Activated T-cell treated with anti-CD3 and anti-CD28 coated beads, Interleukin-2, amount 50 U/mL, for 48 hours (primary cell): ENCODE data around the gene AKAP12.
"Not testable (repeated sequence)": the region's sequence is repeated elsewhere in the genome, so short reads cannot be mapped to it uniquely, and the experiment has no call there.

Source experiments
- DNase-seq, 2 experiments: peaks; one replicate each; pipeline ENCODE4 v3.0.0-alpha.2; 2020

The AKAP12 gene

DNA sequence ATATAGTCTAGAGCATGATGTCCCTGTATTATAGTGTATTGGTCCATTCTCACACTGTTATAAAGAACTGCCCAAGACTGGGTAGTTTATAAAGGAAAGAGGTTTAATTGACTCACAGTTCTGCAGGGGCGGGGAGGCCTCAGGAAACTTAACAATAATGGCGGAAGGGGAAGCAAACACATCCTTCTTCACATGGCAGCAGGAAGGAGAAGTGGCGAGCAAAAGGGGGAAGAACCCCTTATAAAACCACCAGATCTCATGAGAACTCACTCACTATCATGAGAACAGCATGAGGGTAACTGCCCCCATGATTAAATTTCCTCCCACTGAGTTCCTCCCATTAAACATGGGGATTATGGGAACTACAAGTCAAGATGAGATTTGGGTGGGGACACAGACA, 75.9 kb downstream of the AKAP12 start:
- not testable (repeated sequence) for DNase-seq

- DNase-seq = no peak
Observed at GRCh38 chr6:151317103-151317994, 77.6 kb downstream of the AKAP12 start.

DNA sequence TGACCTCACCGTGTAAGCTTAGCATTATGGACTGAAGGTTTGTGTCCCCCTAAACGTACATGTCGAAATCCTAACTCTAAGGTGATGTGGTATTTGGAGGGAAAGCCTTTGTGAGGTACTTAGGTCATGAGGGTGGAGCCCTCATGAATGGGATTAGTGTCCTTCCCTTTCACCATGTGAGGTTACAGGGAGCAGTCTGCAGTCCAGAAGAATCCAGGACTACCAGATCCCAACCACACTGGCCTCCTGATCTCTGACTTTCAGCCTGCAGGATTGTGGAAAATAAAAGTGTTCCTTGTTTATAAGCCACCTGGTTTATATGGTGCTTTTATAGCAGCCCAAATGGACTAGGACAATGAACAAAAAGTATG, 78.2 kb downstream of the AKAP12 start:
- no peak for DNase-seq

DNA sequence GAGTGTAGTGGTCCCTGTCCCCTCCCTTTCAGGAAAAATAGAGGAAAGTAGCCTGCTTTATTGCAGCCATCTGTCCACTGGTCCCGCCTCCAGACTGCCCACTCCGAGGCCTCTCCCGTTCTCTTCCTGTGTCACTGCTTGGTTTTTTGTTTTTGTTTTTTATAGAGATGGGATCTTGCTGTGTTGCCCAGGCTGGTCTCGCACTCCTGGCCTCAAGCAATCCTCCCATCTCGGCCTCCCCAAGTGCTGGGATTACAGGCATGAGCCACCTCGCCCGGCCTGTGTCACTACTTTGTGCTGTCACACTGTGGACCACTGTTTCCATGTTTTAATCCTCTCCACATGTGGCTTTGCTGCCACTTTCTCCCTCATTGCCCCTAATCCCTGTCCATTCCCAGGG, 80.4 kb downstream of the AKAP12 start:
- DNase-seq = no peak

DNA sequence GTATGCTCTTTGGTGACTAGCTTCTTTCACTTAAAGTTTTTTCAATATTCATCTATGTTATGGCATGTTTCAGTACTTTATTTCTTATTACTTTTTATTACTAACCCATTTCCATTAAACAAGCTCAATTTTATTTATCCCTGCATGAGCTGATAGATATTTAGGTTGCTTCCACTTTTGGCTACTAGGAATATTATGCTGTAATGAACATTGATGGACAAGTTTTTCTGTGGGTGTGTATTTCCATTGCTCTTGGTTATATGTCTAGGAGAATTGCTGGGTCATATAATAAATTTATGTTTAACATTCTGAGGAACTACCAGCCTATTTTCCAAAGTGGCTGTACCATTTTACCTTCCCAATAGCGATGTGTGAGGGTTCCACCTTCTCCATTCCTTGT, 81.7 kb downstream of the AKAP12 start:
- DNase-seq = no peak

- no peak for DNase-seq
Observed at GRCh38 chr6:151322570-151322969, 82.8 kb downstream of the AKAP12 start.

DNA sequence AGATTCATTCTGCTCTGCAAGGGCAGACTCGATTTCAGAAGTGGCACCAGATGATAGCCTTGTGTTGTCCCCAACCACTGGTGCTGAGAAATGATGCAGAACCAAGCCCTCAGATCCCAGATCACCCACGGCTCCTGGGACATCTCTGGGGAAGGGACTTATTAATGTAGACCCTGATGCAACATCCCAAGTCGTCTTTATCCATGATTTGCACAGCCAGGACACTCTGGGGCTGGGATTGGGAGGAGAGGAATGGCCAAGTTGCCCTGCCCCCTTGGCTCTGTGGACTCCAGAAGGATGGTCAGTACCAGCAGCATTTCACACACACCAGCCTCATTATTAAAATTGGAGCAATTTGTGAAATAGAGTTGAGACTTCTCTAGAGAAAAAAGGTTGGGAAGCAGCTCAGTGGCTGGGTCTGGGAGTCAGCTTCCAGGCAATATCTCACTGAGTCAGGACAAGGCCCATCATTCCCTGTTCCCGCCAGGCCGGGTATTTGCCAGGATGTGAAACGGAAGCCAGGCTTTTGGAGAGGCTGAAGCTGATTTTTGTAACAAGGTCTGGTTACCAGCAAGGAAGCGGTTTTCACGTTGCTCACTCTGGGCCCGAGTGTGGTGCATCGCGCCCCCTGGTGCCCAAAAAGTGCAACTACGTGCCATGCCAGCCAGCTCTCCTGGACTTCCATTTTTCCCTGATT, 84.2 kb downstream of the AKAP12 start:
- peak; percentile 81 to 84 for DNase-seq

- DNase-seq = no peak
Observed at GRCh38 chr6:151324488-151324825, 84.7 kb downstream of the AKAP12 start.

- DNase-seq = peak; percentile 22 to 33
Observed at GRCh38 chr6:151325075-151326050, 85.6 kb downstream of the AKAP12 start.

GRCh38 chr6:151326116-151326825, 86.5 kb downstream of the AKAP12 start:
- no peak for DNase-seq

- DNase-seq = no peak
Observed at GRCh38 chr6:151327101-151327500, 87.3 kb downstream of the AKAP12 start.

GRCh38 chr6:151330130-151330696, 90.4 kb downstream of the AKAP12 start:
- DNase-seq = no peak

- DNase-seq = no peak
Observed at GRCh38 chr6:151335930-151336329, 96.2 kb downstream of the AKAP12 start.

DNA sequence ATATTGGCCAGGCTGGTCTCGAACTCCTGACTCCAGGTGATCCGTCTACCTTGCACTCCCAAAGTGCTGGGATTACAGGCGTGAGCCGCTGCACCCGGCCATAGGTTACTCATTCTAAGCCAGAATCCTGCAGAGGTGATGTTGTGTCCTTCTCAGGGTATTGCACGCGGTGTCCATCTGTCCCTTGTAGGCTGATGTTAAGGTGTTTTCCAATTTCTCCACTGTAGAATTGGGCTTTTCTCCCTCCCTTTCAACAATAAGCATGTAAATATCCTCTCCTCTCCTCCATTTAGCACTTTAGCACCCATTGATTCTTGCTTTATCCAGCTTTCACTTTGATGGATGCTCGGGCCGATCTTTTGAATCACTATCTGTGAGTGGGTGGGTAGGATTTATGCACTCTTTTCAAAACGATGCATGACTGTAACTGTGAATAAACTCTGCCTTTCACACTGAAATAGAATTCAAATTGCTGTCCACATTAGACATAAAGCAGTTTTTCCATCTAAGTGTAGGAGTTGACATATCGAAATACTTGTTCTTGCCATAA, 99.0 kb downstream of the AKAP12 start:
- no peak for DNase-seq

DNA sequence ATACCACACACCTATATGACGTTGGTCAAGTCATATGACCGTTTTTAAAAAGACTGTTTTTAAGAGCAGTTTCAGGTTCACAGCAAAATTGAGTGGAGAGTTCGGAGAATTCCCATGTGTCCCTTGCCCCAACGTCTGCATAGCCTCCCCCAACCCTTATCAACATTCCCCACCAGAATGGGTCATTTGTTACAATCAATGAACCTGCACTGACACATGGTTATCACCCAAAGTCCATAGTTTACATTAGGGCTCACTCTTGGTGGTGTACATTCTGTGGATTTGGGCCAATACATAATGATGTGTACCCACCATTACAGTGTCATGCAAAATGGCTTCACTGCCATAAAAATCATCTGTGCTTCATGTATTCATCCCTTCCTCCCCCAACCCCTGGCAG, 99.6 kb downstream of the AKAP12 start:
- no peak for DNase-seq

DNA sequence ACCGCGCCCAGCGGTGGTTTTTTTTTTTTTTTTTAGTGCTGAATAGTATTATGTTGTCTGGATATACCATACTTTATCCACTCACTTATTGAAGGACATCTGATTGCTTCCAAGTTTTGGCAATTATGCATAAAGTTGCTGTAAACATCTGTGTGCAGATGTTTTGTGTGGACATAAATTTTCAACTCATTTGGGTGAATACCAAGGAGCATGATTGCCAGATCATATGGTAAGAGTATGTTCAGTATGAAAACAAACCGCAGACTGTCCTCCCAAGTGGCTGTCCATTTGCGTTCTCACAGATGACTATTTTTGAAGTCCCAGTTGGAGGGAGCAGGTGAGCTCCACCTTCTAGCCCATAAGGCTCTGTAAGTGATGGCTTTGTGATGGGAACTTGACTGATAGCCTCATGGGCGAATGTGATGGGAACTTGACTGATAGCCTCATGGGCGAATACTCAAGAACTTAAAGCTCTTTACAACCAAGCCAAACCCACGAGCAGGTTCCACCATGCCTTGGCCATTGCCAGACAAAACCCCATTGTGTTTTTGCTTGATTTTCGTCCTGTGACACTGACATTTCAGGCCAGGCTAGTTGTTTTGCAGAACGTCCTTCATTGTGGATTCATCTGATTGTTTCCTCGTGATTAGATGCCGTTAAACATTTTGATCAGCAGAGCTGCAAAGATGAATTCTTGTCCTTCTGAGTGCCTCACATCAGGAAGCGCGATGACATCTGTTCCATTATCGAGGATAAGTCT, 100.6 kb downstream of the AKAP12 start:
- no peak for DNase-seq

GRCh38 chr6:151341476-151342195, 101.9 kb downstream of the AKAP12 start:
- no peak for DNase-seq

DNA sequence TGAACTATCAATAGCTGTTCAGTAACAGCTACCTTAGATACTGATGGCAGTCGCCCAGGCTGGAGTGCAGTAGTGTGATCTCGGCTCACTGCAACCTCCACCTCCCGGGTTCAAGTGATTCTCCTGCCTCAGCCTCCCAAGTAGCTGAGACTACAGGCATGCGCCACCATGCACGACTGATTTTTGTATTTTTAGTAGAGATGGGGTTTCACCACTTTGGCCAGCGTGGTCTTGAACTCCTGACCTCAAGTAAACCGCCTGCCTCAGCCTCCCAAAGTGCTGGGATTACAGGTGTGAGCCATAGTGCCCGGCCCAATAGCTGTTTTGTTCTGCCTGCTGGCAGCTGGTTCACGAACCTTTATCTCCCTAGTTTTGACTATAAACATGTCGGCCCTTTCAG, 103.0 kb downstream of the AKAP12 start:
- DNase-seq = not testable (repeated sequence)

DNA sequence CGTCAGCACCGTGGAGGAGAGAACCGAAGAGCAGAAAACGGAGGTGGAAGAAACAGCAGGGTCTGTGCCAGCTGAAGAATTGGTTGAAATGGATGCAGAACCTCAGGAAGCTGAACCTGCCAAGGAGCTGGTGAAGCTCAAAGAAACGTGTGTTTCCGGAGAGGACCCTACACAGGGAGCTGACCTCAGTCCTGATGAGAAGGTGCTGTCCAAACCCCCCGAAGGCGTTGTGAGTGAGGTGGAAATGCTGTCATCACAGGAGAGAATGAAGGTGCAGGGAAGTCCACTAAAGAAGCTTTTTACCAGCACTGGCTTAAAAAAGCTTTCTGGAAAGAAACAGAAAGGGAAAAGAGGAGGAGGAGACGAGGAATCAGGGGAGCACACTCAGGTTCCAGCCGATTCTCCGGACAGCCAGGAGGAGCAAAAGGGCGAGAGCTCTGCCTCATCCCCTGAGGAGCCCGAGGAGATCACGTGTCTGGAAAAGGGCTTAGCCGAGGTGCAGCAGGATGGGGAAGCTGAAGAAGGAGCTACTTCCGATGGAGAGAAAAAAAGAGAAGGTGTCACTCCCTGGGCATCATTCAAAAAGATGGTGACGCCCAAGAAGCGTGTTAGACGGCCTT, 110.0 kb downstream of the AKAP12 start:
- DNase-seq = no peak
